WTC11 (cell line): ENCODE data around the gene ZNF578. TPM values are rescaled to one million over a fixed set of nuclear protein-coding genes. Genes with fewer than 3 reads are reported as not detected.

Source experiments
- ATAC-seq: fragments of 200-7000 bp; cut with Tn5 transposase; 2 replicates; pipeline ENCODE4 v1.10.0; 2021; ENCODE audit warnings: mild to moderate bottlenecking, moderate library complexity
- CTCF ChIA-PET: fragments of 300-600 bp; sonication (Branson Sonifier 250); formaldehyde crosslinking; loops from one replicate; lab custom pipeline; 2021; ENCODE audit warnings: antibody characterized with exemption; lab: Charles Lee
- POLR2A ChIA-PET: fragments of 350-600 bp; sonication (Branson Sonifier 250); formaldehyde crosslinking; loops from one replicate; lab custom pipeline; 2021; ENCODE audit warnings: antibody characterized with exemption; lab: Charles Lee
- DNase-seq: peaks from one replicate; pipeline ENCODE4 v3.0.0; 2021; ENCODE audit warnings: low spot score
- H3K27ac Mint-ChIP-seq: 2 replicates; pipeline ENCODE4 v1.8.0; 2021; ENCODE audit warnings: mixed read lengths
- H3K27me3 Mint-ChIP-seq: 2 replicates; pipeline ENCODE4 v1.8.0; 2021; ENCODE audit warnings: low read depth, mild to moderate bottlenecking, moderate library complexity, mixed read lengths
- H3K36me3 Mint-ChIP-seq: 2 replicates; pipeline ENCODE4 v1.8.0; 2021; ENCODE audit warnings: mixed read lengths
- H3K4me1 Mint-ChIP-seq: 2 replicates; pipeline ENCODE4 v1.8.0; 2022; ENCODE audit warnings: mixed read lengths
- H3K4me3 Mint-ChIP-seq: 2 replicates; pipeline ENCODE4 v1.8.0; 2021; ENCODE audit warnings: mild to moderate bottlenecking, moderate library complexity, mixed read lengths
- H3K9me3 Mint-ChIP-seq: 2 replicates; pipeline ENCODE4 v1.8.0; 2021; ENCODE audit warnings: mixed read lengths
- ARID4B ChIP-seq: sonication (generic); formaldehyde crosslinking; IDR thresholded peaks from 2 replicates; pipeline ENCODE4 v1.8.0; 2023; ENCODE audit warnings: missing genetic modification reagents, mild to moderate bottlenecking, borderline replicate concordance
- E2F5 ChIP-seq: sonication (generic); formaldehyde crosslinking; IDR thresholded peaks from 2 replicates; pipeline ENCODE4 v1.8.1; 2022; ENCODE audit warnings: mild to moderate bottlenecking, moderate library complexity, missing genetic modification reagents
- ELF4 ChIP-seq: sonication (generic); formaldehyde crosslinking; IDR thresholded peaks from 2 replicates; pipeline ENCODE4 v1.8.1; 2022; ENCODE audit warnings: low read depth, mild to moderate bottlenecking, moderate library complexity, missing genetic modification reagents
- EMX1 ChIP-seq: fragments of 250-450 bp; sonication (Bioruptor Pico); IDR thresholded peaks from 2 replicates; pipeline ENCODE4 v1.8.0; 2021; ENCODE audit warnings: mild to moderate bottlenecking
- ETV6 ChIP-seq: sonication (generic); formaldehyde crosslinking; IDR thresholded peaks from 2 replicates; pipeline ENCODE4 v1.8.1; 2022; ENCODE audit warnings: mild to moderate bottlenecking, missing genetic modification reagents
- FOXP4 ChIP-seq: sonication (generic); formaldehyde crosslinking; IDR thresholded peaks from 2 replicates; pipeline ENCODE4 v1.8.0; 2022; ENCODE audit warnings: mild to moderate bottlenecking, missing genetic modification reagents
- GRHL2 ChIP-seq: fragments of 250-450 bp; sonication (Bioruptor Pico); IDR thresholded peaks from 2 replicates; pipeline ENCODE4 v1.8.0; 2022; ENCODE audit warnings: mild to moderate bottlenecking, moderate library complexity; ENCODE audit not compliant: insufficient replicate concordance, severe bottlenecking
- GTF2I ChIP-seq: fragments of 250-450 bp; sonication (Bioruptor Pico); conservative IDR thresholded peaks from 2 replicates; pipeline ENCODE4 v1.4.0; 2021; ENCODE audit warnings: mild to moderate bottlenecking
- JUN ChIP-seq: sonication (generic); formaldehyde crosslinking; IDR thresholded peaks from 2 replicates; pipeline ENCODE4 v1.8.0; 2023; ENCODE audit warnings: mild to moderate bottlenecking, missing genetic modification reagents
- PRRX2 ChIP-seq: fragments of 250-450 bp; sonication (Bioruptor Pico); IDR thresholded peaks from 2 replicates; pipeline ENCODE4 v1.8.0; 2021; ENCODE audit warnings: mild to moderate bottlenecking
- TCF7 ChIP-seq: sonication (generic); formaldehyde crosslinking; IDR thresholded peaks from 2 replicates; pipeline ENCODE4 v1.8.0; 2022; ENCODE audit warnings: mild to moderate bottlenecking, low read depth, missing genetic modification reagents, moderate library complexity
- TEAD4 ChIP-seq: sonication (generic); formaldehyde crosslinking; IDR thresholded peaks from 2 replicates; pipeline ENCODE4 v1.8.0; 2022; ENCODE audit warnings: mild to moderate bottlenecking, missing genetic modification reagents
- ZNF138 ChIP-seq: sonication (generic); formaldehyde crosslinking; conservative IDR thresholded peaks from 2 replicates; pipeline ENCODE4 v1.8.1; 2022; ENCODE audit warnings: mild to moderate bottlenecking, moderate library complexity, missing genetic modification reagents
- ZNF263 ChIP-seq: sonication (generic); formaldehyde crosslinking; IDR thresholded peaks from 2 replicates; pipeline ENCODE4 v1.8.1; 2022; ENCODE audit warnings: low read depth, mild to moderate bottlenecking, moderate library complexity, missing genetic modification reagents
- ZNF671 ChIP-seq: fragments of 250-450 bp; sonication (Bioruptor Pico); IDR thresholded peaks from 2 replicates; pipeline ENCODE4 v1.8.0; 2021; ENCODE audit warnings: mild to moderate bottlenecking
- total RNA-seq: library from RNA; stranded (reverse); gene quantifications from 3 replicates; pipeline ENCODE4 v1.2.3, GENCODE V29; 2021
- TF ChIP-seq, protein P1 (sequence below): sonication (generic); formaldehyde crosslinking; IDR thresholded peaks from 2 replicates; pipeline ENCODE4 v1.8.1; 2022; ENCODE audit warnings: mild to moderate bottlenecking, missing genetic modification reagents, moderate library complexity, borderline replicate concordance
- TF ChIP-seq, protein P2 (sequence below): sonication (generic); formaldehyde crosslinking; IDR thresholded peaks from 2 replicates; pipeline ENCODE4 v1.8.0; 2022; ENCODE audit warnings: mild to moderate bottlenecking, missing genetic modification reagents
- TF ChIP-seq, protein P3 (sequence below): sonication (generic); formaldehyde crosslinking; IDR thresholded peaks from 2 replicates; pipeline ENCODE4 v1.8.0; 2023; ENCODE audit warnings: mild to moderate bottlenecking, missing genetic modification reagents

The ZNF578 gene
- total RNA-seq, 1 experiment from 2014 or later, result 26.6 TPM

GRCh38 chr19:52492201-52492993 is 39.0 kb downstream of the ZNF578 start (continued):
- TF ChIP-seq E2F5 (CRISPR knock-in tag) (peak; percentile 26; the same call in 1 of the 2 replicates), JUN (CRISPR knock-in tag) (no peak), FOXP4 (CRISPR knock-in tag) (peak; percentile 40; the same call in 1 of the 2 replicates), ELF4 (CRISPR knock-in tag) (no peak), ZNF138 (CRISPR knock-in tag) (no peak)
- TF ChIP-seq, protein P1, sequence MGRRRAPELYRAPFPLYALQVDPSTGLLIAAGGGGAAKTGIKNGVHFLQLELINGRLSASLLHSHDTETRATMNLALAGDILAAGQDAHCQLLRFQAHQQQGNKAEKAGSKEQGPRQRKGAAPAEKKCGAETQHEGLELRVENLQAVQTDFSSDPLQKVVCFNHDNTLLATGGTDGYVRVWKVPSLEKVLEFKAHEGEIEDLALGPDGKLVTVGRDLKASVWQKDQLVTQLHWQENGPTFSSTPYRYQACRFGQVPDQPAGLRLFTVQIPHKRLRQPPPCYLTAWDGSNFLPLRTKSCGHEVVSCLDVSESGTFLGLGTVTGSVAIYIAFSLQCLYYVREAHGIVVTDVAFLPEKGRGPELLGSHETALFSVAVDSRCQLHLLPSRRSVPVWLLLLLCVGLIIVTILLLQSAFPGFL, result no peak

DNA sequence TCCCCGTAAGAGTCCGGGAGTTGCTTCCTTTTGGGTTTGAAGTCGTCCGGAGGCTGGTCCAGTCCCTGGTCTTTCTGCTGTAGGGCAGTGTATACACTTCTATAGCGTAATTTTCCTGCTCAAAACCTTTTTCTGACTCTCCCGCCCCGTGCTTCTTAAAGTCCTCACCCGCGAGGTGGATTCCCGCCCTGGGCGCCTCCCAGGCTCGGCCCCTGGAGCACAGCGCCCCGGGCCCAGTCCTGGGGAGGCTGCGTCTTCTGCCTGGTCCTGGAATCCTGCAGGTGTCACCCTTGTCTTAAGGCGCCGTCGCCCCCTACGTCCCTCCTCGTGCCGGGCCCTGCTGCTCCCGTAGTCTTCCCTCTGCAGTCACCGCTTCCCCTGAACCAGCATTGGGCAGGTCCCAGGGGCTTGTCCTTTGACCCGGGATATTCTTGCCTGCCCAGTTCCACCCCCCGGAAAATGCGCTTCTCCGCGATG is 39.7 kb downstream of the ZNF578 start:
- Mint-ChIP-seq H3K9me3 (peaks cover 4% of the 10 kb centered on the region; the same call in 1 of the 2 replicates), H3K4me1 (peaks cover 30% of the 10 kb centered on the region), H3K4me3 (peak overlapping the region; percentile 87), H3K36me3 (peaks cover 15% of the 10 kb centered on the region), H3K27ac (peak overlapping the region; percentile 92), H3K27me3 (peaks cover 39% of the 10 kb centered on the region)
- POLR2A ChIA-PET, result no interaction called here
- CTCF ChIA-PET, result interaction anchor here (0.6 to 1.5 kb wide), 6 partner anchors 25 to 149 kb away, joined by 3 to 10 read pairs (median 4); partner anchors contain the start of gene ZNF578
- ATAC-seq, result peak; percentile 72
- DNase-seq, result peak; percentile 72
- TF ChIP-seq TCF7 (CRISPR knock-in tag), result no peak
- TF ChIP-seq EMX1 (CRISPR knock-in tag), result no peak
- TF ChIP-seq GTF2I (CRISPR knock-in tag), result no peak
- no peak for TF ChIP-seq GRHL2
- TF ChIP-seq, protein P2, sequence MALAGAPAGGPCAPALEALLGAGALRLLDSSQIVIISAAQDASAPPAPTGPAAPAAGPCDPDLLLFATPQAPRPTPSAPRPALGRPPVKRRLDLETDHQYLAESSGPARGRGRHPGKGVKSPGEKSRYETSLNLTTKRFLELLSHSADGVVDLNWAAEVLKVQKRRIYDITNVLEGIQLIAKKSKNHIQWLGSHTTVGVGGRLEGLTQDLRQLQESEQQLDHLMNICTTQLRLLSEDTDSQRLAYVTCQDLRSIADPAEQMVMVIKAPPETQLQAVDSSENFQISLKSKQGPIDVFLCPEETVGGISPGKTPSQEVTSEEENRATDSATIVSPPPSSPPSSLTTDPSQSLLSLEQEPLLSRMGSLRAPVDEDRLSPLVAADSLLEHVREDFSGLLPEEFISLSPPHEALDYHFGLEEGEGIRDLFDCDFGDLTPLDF, result peak; percentile 46; the same call in 1 of the 2 replicates
- TF ChIP-seq ARID4B (CRISPR knock-in tag), result 0 out of 2 replicates have a peak, but pooled peaks have one; percentile 49
- TF ChIP-seq ZNF671 (CRISPR knock-in tag), result no peak
- TF ChIP-seq PRRX2 (CRISPR knock-in tag), result no peak
- TF ChIP-seq TEAD4 (CRISPR knock-in tag), result peak; percentile 12; the same call in 1 of the 2 replicates
- TF ChIP-seq, protein P3, sequence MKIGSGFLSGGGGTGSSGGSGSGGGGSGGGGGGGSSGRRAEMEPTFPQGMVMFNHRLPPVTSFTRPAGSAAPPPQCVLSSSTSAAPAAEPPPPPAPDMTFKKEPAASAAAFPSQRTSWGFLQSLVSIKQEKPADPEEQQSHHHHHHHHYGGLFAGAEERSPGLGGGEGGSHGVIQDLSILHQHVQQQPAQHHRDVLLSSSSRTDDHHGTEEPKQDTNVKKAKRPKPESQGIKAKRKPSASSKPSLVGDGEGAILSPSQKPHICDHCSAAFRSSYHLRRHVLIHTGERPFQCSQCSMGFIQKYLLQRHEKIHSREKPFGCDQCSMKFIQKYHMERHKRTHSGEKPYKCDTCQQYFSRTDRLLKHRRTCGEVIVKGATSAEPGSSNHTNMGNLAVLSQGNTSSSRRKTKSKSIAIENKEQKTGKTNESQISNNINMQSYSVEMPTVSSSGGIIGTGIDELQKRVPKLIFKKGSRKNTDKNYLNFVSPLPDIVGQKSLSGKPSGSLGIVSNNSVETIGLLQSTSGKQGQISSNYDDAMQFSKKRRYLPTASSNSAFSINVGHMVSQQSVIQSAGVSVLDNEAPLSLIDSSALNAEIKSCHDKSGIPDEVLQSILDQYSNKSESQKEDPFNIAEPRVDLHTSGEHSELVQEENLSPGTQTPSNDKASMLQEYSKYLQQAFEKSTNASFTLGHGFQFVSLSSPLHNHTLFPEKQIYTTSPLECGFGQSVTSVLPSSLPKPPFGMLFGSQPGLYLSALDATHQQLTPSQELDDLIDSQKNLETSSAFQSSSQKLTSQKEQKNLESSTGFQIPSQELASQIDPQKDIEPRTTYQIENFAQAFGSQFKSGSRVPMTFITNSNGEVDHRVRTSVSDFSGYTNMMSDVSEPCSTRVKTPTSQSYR, result 0 out of 2 replicates have a peak, but pooled peaks have one; percentile 28
- peak; percentile 57; the same call in 1 of the 2 replicates for TF ChIP-seq ZNF263 (CRISPR knock-in tag)
- TF ChIP-seq ETV6 (CRISPR knock-in tag), result 0 out of 2 replicates have a peak, but pooled peaks have one; percentile 35
